SIG-M5 treated with dmso at 0.1 percent for 504 hours (cell line): ENCODE results near the gene STUB1.

ENCODE experiments used
- DNase-seq: peaks from one replicate; lab custom pipeline; 2025; ENCODE audit not compliant: unreplicated experiment; lab: John Stamatoyannopoulos, UW

The STUB1 gene

DNA sequence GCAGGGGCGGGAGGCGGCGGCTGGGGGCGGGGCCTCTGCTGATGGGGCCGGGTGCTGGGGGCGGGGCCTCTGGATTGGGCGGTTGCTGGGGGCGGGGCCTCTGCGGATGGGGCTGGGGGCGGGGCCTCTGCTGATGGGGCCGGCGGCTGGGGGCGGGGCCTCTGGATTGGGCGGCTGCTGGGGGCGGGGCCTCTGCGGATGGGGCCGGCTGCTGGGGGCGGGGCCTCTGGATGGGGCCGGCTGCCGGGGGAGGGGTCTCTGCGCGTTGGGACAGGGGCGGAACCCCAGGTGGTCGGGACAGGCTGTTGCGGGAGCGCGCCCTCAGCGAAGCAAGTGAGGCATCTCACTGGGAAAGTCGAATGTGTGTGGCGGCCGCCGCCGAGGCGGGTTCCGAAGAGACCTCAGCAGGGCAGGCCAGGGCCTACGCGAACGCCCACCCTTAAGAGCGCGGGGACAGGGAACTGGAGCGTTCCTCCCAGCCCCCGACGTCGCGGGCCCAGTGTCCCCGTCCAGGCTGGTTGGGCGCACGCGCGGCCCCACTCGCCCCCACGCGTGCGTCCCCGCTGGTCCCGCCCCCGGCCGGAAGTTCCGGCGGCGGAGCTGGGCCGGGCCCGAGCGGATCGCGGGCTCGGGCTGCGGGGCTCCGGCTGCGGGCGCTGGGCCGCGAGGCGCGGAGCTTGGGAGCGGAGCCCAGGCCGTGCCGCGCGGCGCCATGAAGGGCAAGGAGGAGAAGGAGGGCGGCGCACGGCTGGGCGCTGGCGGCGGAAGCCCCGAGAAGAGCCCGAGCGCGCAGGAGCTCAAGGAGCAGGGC lies at the start of gene STUB1:
Gene STUB1, plus strand, starts transcription at position 597 of the 811 bp plus-strand sequence. Its CDS starts 116 bp downstream, at position 713.
- DNase-seq, result peak; percentile 83

GRCh38 chr16:630815-631405 lies 49.3 kb upstream of the STUB1 start, which contains the start of gene WFIKKN1:
Gene WFIKKN1 (plus strand): TSS chr16:630985. CDS start chr16:631254, 269 bp downstream.
- no peak for DNase-seq

DNA sequence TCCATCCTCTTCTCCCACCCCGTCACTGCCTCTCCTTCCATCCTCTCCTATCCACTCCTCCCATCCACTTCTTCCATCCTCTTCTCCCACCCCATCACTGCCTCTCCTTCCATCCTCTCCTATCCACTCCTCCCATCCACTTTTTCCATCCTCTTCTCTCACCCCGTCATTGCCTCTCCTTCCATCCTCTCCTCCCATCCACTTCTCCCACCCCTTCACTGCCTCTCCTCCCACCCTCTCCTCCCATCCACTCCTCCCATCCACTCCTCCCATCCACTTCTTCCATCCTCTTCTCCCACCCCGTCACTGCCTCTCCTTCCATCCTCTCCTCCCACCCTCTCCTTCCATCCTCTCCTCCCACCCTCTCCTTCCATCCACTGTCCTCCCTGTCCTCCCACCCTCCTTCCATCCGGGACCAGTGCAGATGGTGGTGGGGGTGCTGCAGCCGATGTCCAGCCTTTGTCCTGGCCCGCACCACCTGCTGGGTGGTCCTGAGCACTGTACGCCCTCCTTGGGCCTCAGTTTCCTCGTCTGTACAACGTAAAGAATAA lies 48.3 kb upstream of the STUB1 start:
- DNase-seq, result no peak

DNA sequence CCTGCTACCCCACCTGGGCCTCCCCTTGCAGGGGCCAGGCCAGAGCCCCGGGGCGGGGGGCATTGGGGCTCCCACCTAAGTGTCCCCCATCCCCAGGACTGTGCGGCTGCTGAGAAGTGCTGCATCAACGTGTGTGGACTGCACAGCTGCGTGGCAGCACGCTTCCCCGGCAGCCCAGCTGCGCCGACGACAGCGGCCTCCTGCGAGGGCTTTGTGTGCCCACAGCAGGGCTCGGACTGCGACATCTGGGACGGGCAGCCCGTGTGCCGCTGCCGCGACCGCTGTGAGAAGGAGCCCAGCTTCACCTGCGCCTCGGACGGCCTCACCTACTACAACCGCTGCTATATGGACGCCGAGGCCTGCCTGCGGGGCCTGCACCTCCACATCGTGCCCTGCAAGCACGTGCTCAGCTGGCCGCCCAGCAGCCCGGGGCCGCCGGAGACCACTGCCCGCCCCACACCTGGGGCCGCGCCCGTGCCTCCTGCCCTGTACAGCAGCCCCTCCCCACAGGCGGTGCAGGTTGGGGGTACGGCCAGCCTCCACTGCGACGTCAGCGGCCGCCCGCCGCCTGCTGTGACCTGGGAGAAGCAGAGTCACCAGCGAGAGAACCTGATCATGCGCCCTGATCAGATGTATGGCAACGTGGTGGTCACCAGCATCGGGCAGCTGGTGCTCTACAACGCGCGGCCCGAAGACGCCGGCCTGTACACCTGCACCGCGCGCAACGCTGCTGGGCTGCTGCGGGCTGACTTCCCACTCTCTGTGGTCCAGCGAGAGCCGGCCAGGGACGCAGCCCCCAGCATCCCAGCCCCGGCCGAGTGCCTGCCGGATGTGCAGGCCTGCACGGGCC lies 47.5 kb upstream of the STUB1 start:
- DNase-seq, result no peak

DNA sequence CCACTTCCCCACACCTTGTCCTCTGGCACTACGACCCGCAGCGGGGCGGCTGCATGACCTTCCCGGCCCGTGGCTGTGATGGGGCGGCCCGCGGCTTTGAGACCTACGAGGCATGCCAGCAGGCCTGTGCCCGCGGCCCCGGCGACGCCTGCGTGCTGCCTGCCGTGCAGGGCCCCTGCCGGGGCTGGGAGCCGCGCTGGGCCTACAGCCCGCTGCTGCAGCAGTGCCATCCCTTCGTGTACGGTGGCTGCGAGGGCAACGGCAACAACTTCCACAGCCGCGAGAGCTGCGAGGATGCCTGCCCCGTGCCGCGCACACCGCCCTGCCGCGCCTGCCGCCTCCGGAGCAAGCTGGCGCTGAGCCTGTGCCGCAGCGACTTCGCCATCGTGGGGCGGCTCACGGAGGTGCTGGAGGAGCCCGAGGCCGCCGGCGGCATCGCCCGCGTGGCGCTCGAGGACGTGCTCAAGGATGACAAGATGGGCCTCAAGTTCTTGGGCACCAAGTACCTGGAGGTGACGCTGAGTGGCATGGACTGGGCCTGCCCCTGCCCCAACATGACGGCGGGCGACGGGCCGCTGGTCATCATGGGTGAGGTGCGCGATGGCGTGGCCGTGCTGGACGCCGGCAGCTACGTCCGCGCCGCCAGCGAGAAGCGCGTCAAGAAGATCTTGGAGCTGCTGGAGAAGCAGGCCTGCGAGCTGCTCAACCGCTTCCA lies 46.7 kb upstream of the STUB1 start:
- no peak for DNase-seq

- DNase-seq, result no peak
Observed at GRCh38 chr16:634051-634670, 46.0 kb upstream of the STUB1 start.

GRCh38 chr16:634996-635395 lies 45.2 kb upstream of the STUB1 start:
- DNase-seq, result no peak

GRCh38 chr16:635573-636205 lies 44.5 kb upstream of the STUB1 start:
- DNase-seq, result no peak

GRCh38 chr16:636206-637080 lies 43.8 kb upstream of the STUB1 start, which contains the start of gene METTL26:
Gene METTL26 (minus strand): TSS chr16:636305. CDS start chr16:636290, 15 bp downstream.
- peak; percentile 94 for DNase-seq

DNA sequence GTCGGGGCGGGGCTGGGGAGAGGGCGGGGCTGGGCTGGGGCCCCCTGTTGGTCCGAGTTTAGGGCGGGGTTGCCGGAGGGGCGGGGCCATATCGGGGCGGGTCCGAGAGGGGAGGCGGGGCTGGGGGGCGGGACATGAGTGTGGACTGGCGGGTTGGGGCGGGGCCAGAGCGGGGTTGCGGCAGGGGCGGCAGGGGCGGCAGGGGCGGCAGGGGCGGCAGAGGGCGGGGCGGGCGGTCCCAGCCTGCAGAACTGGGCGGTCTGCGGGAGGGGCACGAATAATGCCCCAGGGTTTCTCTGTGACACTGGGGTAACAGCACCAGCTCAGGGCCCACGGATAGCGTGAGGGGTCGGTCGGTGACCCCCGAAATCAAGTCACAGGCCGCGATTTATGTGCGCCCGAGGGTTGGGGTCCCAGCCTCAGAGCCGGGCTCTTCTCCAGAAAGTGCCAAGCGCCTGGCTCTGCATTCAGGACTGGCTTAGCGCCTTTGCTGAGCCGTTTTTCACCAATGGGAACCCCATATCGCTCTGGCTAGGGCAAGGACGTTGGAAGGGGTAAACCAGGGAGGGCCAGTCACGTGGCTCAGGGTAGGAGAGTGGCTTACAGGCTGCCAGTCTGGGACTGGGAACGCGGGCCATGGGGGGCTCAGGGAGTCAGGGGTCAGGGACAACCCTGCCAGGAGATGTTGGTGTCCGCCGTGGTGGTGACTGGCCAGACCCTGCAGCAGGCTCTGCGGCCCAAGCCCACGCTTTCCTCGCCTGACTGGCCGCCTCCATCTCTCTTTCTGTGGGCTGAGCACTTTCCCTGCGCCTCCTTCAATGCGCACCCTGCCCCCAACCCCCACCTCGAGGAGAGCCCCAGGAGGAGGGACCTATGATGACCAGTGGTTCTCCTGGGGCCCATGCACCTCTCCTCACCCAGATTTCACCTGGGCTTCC lies 42.9 kb upstream of the STUB1 start:
- DNase-seq, result peak; percentile 80

DNA sequence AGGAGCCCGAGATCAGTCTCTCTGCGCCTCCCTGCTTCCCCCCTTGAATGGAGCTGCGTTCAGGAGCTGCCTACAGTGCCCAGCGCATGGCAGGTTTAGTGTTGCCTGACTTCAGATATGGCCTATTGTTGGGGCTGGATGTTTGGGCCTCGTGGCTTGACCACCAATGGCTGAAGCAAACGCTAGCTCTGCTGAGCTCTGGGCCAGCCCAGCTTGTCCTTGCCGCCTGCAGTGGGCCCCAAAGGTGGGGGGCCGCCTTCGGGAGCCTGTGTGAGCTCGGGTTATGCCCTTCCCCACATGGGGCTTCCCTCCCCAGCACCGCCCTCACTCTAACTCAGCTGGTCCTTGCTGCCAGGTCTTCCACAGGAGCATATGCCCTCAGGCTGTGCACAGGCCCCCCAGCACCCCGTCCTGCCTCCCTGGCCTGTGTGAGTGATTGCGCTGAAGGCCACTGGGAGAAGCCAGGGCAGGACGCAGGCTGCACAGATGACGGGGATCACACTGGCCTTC lies 42.1 kb upstream of the STUB1 start:
- DNase-seq, result no peak

DNA sequence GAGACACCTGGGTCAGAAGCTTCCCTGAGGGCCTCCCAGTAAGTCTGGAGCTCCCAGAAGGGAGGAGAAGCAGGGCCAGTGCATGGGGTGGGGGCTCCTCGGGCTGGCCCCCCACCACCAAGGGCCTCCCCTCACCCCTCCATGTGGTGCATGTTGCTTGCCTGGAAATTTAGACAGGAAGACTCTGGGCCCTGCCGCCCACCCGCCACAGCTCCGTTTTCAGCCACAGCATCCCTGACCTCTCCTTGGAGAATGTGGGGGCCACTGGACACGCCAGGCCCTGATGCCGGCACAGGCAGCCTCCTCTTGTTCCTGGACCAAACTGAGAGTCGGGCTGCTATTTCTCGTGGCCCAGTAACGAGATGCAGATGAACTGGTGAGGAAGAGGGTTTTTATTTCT lies 41.4 kb upstream of the STUB1 start:
- DNase-seq, result no peak

GRCh38 chr16:640614-641013 lies 39.6 kb upstream of the STUB1 start:
- no peak for DNase-seq

- peak; percentile 62 for DNase-seq
Observed at GRCh38 chr16:641326-642188, 38.7 kb upstream of the STUB1 start, which contains the start of gene MCRIP2. Gene MCRIP2 (plus strand): TSS chr16:641828. CDS start chr16:641992, 164 bp downstream.

DNA sequence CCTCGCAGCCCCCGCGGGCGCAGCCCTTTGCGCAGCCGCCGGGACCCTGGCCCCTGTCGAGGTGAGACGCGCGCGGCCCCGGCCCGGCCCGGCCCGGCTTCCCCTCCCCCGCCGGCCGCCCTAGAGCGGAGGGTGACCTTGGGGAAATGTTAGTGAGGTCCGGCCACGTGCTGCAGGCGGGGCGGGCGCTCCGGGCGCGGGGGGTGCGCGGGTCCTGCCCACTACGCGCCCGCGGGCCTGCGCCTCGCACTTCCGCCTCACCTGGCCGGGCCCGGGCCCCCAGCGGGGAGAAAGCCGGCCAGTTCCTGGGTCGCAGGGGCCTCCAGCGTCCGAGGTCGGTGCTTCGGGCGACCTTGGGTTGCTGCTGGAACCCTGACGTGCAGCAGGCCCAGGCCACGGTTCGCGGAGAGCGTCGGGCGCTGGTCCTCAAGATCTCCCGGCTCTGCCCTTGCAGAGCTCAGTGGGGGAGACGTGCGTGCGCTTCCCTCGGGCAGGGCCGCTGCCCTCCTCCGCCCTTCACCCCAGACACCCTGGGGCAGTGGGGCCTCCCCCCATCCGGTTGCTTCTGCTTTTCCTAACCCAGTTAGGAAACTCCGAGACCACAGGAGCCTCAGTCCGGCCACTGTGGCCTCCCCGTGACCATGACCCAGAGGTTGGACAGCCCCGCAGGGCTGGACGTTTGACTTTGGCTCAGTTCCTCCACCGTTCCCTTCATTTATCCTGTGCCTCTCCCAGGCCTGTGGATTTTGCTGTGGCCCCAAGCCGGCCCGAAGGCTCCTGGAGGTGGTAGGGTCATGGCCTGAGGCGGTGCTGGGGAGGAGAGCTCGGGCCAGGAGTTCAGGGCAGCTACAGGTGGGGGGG lies 37.8 kb upstream of the STUB1 start:
- DNase-seq, result peak; percentile 58
